AG10803 (cell line): ENCODE results near the gene FCN1.

Experiments
- DNase-seq: peaks from one replicate; pipeline ENCODE4 v3.0.0; 2010; ENCODE audit warnings: low read depth
- H3K4me3 ChIP-seq: 2 replicates; pipeline ENCODE4 v1.5.1; 2011; ENCODE audit warnings: mild to moderate bottlenecking, low read length, control low read depth
- TF ChIP-seq, protein P1 (sequence below): conservative IDR thresholded peaks from 2 replicates; pipeline ENCODE4 v1.5.1; 2011; ENCODE audit warnings: mild to moderate bottlenecking, low read length, control low read depth, inconsistent platforms

The FCN1 gene

DNA sequence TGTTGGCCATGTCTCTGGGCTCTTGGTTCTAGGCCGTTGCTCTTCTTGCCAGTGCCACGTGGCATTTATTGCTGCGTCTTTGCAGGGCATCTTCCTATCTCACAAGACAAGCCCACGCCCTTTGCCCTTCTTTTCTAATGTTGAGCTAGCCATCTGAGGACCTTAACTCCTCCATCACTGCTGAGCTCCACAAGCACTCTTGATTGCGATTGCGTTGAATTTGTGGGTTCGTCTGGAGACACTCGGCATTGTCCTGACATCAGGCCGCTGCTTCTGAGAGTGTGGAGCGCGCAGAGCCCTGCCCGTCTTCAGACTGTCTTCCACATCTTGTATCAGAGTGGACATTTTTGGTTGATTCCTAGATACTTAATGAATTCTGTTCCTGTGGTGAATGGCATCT lies 14.5 kb upstream of the FCN1 start:
- no peak overlapping the region for H3K4me3 ChIP-seq
- DNase-seq: no peak
- TF ChIP-seq, protein P1, sequence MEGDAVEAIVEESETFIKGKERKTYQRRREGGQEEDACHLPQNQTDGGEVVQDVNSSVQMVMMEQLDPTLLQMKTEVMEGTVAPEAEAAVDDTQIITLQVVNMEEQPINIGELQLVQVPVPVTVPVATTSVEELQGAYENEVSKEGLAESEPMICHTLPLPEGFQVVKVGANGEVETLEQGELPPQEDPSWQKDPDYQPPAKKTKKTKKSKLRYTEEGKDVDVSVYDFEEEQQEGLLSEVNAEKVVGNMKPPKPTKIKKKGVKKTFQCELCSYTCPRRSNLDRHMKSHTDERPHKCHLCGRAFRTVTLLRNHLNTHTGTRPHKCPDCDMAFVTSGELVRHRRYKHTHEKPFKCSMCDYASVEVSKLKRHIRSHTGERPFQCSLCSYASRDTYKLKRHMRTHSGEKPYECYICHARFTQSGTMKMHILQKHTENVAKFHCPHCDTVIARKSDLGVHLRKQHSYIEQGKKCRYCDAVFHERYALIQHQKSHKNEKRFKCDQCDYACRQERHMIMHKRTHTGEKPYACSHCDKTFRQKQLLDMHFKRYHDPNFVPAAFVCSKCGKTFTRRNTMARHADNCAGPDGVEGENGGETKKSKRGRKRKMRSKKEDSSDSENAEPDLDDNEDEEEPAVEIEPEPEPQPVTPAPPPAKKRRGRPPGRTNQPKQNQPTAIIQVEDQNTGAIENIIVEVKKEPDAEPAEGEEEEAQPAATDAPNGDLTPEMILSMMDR: no peak

DNA sequence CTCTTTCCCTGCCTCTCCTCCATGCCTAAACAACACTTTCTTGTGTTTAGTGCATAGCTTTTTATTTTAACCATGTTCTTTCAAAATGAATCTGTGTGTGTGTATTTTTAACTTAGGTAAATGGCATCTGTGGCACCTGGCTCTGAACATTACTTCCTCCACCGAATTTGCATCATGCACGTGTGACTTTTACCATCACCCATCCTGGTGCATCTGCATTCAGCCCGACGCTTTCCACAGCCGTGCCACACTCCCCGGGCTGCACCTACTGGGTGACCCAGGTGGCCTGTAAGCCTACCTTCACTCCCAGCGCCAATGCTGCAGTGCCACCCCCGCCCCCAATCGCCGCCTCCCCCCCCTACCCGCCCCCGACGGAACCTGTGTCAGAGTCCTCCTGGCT lies 12.7 kb upstream of the FCN1 start:
- no peak for DNase-seq
- TF ChIP-seq, protein P1: no peak
- no peak overlapping the region for H3K4me3 ChIP-seq

DNA sequence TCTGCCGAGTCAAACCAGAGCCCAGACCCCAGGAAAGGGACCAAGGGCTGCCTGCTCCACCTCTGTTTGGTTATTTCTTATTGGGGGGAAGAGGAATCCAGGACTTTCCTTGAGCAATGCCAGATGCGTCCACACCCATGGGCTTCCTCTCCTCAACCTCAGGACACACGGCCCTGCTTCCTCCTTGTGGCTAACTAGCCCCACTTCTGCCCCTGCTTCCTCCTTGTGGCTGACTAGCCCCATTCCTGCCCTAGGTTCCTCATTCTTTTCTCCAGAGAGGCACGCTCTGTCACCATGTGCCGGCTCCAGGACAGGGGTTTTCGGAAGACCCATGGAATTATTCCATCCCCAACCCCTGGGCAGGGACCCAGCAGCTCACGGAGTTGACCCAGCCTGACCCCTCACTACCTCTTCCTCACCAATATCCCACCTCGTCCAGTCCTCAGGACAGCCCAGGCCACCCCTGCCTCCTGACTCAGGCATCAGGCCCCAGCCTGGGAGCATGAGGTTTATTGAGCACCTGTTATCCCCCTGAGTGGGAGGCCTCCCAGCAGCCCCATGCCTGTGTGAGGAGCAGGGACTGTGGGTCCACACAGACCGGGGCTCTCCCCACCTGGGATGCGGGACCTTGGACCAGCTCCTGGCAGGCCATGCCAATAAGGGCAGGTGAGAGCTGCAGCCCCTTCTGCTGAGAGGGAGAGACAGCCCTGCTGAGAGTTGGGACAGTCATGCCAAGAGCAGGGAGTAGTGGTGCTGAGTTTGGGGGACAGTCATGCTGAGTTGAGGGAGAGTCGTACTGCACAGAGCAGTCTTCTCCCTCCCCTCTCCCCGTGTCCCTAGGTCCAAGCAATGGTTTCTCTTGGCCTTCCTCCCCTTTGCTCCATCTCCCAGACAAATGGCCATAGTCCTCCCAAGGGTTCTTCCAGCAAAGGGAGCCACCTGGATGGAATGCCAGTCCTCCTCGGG lies 11.8 kb upstream of the FCN1 start:
- no peak overlapping the region for H3K4me3 ChIP-seq
- DNase-seq: no peak
- TF ChIP-seq, protein P1: no peak

DNA sequence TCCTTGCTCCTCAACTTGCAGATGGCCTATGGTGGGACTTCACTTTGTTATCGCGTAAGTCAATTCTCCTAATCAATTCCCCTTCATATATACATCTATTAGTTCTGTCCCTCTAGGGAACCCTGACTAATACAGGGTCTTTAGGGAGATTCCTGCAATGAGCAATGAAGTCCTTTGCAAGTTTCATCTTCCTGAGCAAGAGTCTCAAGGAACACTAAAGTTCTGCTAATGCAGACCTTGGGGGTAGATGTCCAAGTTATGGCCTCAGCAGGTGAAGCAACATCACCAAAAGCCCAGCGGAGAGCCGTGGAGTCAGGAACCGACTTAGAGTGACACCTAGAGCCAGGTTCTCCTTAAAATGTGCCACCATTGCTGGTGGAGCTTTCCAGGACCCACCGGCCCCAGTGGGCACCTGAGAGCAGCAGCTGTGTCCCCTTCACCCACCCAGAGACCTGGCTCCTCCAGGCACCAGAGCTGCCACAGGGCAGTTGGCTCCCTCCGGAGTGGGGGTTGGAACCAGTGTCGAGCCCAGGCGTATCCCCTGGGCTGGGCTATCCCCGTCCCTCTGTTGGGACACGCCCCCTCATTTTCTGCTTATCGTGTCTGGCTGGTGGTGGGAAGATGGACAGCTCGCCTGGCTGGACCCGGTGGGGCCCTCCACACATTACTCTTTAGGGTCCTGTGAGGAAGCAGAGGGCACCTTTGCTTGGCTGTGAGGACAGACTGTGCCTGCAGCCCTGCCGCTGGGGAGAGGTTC lies 10.9 kb upstream of the FCN1 start:
- H3K4me3 ChIP-seq: no peak overlapping the region
- DNase-seq: no peak
- TF ChIP-seq, protein P1: no peak

DNA sequence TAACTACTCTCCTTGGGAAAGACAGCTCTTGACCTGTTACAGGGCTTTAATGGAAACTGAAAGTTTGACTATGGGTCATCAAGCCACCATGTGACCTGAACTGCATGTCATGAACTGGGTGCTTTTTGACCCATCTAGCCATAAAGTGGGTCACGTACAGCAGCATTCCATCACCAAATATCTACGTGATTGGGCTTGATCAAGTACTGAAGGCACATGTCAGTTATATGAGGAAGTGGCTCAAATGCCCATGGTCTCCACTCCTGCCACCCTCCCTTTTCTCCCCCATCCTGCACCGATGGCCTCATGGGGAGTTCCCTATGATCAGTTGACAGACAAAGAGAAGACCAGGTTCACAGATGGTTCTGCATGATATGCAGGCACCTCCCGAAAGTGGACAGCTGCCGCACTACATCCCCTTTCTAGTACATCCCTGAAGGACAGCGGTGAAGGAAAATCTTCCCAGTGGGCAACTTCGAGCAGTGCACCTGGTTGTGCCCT lies 7.3 kb upstream of the FCN1 start:
- no peak overlapping the region for H3K4me3 ChIP-seq
- no peak for DNase-seq
- TF ChIP-seq, protein P1: no peak

DNA sequence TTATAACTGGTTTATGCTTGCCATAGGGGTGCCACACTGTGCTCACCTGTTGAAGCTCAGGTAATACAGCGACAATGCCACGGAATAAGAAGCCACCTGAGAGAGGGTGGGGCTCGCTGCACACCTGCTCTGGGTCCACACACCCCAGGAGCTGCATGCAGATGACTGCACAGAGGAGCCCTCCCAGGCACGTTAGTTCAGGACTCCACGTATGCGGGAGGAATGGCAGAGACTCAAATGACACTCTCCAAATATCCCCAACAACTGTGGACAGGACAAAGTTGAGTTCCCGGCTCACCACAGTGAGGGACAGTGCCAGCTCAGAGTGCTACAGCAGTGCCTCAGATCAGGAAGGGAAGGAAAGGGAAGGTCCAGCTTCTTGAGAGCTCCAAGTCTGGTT lies 5.8 kb upstream of the FCN1 start:
- DNase-seq: no peak
- TF ChIP-seq, protein P1: no peak
- no peak overlapping the region for H3K4me3 ChIP-seq

DNA sequence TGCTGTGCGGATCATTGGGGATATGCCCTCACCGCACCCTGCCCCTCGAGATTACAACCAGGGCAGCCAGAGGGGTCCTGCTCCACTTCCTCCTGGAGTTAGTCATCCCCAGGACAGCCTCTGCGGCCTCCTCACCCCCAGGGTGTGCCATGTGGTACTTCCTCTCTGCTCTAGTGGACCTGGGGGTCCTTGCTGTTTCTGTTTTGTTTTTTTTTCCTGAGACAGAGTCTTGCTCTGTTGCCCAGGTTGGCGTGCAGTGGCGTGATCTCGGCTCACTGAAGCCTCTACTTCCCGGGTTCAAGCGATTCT lies 5.2 kb upstream of the FCN1 start:
- no peak for DNase-seq
- H3K4me3 ChIP-seq: no peak overlapping the region
- TF ChIP-seq, protein P1: no peak
